NCI-H82 (cell line): Measurements from ENCODE around the gene RDH8.
"Not testable (repeated sequence)": the region's sequence is repeated elsewhere in the genome, so short reads cannot be mapped to it uniquely, and the experiment has no call there.

Source experiments
- DNase-seq: peaks from one replicate; lab custom pipeline; 2025; lab: John Stamatoyannopoulos, UW

Gene RDH8

DNA sequence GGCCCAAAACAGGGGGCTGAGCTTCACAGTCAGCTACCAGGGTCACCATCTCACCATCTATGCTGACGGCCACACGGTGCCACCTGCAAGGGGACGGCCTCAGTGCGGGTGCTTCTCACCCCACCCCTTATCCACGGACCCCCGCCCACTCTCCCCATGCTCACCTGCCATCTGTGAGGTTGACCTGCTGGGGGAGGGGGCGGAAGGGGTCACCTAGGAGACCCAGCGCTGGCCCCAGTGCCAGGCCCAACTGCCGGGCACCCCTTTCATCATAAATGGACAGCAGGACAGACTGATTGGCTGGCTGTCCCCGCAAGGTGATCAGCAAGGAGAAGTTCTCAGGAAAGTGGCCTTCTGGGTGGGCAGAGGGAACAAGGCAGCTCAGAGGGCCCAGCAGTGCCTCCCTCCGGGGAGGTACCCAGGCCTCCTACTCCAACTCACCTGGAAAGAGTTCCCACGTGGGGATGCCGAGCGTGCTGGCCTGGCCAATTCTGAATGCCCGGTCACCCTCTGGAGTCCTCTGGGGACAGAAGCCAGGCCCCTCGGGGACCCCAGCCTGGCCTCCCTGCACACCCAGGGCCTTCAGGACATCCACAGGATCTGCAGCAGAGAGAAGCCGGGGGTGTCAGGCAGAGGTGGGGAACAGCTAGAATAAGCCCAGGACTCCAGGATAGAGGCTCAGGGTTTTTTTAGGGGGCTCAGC is 7.5 kb upstream of the RDH8 start:
- DNase-seq = no peak

DNA sequence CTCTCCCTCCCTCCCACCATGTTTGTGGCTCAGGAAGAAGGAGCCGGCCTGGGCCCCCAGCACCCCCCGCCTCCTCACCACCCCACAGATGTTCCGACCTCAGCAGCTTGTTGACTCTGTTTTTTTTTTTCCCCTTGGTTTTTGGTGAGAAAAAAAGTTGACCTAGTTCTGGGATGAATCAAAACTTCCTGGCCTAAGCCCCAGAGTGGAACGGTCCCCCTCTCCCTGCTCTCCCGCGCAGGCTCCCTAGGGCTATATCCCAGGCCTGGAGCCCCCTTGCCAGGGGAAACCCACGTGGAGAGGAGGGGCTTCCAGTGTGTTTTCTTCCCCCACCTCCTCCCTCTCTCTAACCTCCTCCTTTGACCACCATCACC is 7.0 kb upstream of the RDH8 start:
- DNase-seq = no peak

DNA sequence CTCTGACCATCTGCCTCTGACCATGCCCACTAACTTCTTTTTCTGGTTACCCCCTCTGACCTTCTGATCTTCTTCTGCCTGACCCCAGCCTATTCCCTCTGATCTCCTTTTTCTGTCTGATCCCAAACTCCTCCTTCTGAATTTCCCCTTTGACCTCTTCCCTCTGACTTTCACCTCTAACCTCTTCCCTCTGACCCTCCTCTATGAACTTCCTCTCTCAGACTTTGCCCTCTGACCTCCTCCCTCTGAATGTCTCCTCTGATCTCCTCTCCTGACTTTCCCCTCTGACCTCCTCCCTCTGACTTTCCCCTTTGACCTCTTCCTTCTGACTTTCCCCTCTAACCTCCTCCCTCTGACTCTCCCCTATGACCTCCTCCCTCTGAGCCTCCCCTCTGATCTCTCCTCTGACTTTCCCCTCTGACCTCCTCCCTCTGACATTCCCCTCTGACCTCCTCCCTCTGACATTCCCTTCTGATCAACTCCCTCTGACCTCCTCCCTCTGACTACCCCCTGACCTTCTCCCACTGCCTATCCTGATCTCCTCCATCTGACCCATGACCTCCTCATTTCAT is 6.4 kb upstream of the RDH8 start:
- no peak for DNase-seq

DNA sequence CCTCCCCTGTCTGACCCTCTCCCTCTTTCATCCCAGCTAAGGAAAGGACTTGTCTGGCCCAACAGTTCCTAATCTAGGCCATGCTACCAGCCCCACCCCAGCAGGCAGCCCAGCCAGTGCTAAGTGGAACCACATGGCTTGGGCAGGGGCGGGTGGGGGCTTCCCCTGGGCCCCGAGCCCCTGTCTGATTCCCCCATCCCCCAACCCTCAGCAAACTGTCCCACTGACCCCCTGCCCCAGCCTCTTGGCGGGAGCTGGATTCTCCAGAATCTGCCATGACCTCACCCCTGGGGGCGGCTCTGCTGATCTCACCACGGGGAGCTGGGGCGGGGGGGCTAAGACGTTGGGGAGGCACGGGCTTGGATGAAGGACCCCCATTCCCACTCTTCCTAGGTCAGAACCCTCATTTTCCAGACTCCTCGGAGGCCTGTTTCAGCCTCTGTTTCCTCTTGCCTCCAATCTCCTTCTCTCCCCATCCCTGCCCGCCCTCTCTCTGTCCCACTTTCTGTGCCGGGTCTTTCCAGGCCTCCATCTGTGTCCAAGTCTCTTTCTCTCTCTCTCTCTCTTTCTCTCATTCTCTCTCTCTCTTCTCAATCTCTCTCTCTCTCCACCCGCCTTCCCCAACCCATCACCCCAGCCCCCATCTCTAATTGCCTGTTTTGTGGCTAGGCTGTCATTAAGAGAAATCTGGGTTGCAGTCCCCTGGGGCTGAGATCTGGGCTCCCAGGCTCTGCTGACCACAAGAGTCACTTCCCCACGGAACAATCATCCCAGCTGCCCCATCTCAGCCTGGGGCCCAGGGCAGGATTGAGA is 5.7 kb upstream of the RDH8 start:
- no peak for DNase-seq

DNA sequence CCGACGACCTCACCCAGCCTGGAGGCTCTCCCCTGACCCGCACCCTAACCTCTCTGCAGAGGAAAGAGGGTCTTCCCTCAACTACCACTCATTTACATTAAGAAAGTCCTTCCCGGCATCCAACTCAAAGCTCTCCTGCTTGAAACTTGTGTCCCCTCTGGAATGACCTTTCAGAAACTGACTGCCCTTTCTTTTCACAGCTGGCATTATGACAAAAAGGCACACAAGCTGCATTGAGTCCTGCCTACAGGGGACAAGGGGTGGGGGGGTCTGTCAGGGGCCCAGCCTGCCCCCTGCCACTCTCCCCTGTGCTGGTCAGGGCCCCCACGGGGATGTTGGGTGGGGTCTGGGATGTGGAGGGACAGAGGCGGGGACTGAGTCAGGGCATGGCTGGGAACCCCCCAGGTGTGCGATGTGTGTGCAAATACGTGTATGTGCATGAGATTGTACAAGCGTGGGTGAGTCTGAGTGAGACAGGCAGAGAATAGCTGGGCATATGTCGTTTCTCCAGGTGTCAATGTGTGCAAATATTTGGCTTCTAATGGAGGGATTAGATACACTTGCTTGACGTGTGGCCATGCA is 5.0 kb upstream of the RDH8 start:
- no peak for DNase-seq

- no peak for DNase-seq
These were observed 3.5 kb upstream of the RDH8 start for GRCh38 chr19:10009714-10010224.

- no peak for DNase-seq
These were observed 3.0 kb upstream of the RDH8 start, which contains the start of gene COL5A3 for GRCh38 chr19:10010247-10010691. Gene COL5A3, minus strand, starts transcription at chr19:10010504. Its CDS starts 119 bp downstream, at chr19:10010385.

GRCh38 chr19:10010939-10011338 is 2.3 kb upstream of the RDH8 start:
- no peak for DNase-seq

DNA sequence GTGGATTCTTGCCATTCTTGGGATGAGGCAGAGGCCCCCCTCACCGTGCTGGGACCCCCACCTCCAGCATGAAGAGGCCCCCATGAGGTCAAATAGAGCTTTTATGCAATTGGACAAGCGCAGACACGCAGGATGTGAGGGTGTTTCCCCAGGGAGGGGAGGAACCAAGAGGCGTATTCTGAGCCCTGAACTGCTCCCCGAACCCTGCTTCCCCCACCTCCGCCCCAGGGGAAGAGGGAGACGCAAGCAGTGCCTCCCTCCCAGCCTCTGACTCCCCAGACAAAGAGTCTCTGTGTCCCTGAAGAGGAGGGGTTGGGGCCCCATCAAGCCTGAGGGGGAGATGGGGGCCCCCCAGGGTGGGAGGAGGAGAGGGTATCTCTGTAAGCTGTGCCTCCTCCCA is 1.3 kb upstream of the RDH8 start:
- DNase-seq = no peak

- peak; percentile 70 for DNase-seq
These were observed 743 bp downstream of the RDH8 start for GRCh38 chr19:10013834-10014618.

DNA sequence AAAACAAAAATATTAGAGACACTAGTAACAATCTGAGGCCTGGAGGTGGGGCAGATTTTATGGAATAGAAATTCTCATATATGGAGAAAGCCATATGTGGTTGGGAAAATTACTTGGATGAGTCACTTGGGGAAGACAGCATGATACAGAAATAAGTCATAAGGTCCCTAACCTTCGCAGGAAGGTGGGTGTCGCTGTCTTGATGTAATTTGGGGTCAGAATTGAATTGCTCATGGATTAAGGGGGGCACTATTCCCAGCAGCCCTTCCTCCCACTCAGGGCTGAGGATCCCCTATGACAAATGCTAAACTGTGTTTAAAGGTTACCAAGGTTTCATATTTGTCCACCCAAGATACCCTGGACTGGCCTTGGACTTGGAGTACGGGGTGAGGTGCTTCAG is 5.0 kb downstream of the RDH8 start:
- no peak for DNase-seq

DNA sequence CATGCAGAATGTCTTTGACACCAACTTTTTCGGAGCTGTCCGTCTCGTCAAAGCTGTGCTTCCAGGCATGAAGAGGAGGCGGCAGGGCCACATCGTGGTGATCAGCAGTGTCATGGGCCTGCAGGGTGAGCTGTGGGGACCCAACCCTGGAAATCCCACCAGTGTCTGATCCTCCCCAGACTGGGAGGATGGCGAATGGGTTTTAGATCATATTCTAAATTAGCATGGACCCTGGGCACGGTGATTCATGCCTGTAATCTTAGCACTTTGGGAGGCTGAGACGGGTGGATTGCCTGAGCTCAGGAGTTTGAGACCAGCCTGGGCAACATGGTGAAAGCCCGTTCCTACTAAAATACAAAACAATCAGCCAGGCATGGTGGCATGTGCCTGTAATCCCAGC is 5.5 kb downstream of the RDH8 start:
- no peak for DNase-seq

DNA sequence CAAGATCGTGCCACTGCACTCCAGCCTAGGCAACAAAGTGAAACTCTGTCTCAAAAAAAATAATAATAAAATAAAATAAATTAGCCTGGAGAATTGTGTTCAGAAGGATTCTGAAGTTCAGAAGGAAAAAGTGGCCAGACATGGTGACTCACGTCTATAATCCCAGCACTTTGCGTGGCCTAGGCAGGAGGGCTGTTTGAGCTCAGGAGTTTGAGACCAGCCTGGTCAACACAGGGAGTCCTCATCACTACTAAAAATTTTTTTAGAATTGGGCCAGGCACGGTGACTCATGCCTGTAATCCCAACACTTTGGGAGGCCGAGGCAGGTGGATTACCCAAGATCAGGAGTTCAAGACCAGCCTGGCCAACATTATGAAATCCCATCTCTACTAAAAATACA is 6.0 kb downstream of the RDH8 start:
- DNase-seq = no peak

DNA sequence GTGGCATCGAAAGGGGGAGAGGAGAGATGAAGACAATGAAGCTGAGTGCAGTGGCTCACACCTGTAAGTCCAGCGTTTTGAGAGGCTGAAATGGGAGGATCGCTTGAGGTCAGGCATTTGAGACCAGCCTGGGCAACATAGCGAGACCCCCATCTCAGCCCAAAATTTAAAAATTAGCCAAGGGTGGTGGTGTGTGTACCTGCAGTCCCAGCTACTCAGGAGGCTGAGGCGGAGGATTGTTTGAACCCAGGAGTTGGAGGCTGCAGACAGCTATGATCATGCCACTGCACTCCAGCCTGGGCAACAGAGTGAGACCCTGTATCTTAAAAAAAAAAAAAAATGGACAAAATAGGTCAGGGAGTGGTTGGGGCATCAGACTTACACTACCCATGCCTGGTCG is 7.6 kb downstream of the RDH8 start:
- DNase-seq = no peak

GRCh38 chr19:10021446-10021845 is 8.2 kb downstream of the RDH8 start:
- DNase-seq = no peak

DNA sequence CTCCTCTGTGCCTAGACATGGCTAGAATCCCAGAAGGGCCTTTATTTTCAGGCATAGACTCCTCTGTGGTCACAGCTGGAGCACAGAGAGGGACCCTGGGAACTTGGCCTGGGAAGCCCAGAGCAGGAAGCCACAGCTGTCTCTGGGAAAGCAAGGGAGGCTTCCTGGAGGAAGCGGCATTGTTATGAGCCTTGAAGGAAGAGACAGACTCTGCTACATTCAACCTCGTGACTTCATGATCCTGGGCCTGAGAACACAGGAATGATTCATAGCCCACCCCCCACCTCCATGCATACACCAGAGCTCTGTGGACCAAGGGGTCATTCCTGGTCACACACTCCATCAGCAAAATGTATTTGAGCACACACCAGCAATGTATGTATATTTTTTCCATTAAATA is 8.6 kb downstream of the RDH8 start:
- no peak for DNase-seq

DNA sequence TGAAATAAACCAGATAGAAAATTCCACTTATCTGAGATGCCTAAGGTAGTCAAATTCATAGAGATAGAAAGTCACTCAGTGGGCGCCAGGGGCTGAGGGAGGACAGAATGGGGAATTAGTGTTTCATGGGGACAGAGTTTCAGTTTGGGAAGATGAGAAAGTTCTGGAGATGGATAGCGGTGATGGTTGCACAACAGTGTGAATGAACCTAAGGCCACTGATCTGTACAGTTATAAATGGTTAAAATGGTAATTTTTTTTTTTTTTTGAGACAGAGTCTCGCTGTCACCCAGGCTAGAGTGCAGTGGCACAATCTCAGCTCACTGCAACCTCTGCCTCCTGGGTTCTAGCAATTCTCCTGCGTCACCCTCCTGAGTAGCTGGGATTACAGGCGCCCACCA is 9.8 kb downstream of the RDH8 start:
- DNase-seq = not testable (repeated sequence)

DNA sequence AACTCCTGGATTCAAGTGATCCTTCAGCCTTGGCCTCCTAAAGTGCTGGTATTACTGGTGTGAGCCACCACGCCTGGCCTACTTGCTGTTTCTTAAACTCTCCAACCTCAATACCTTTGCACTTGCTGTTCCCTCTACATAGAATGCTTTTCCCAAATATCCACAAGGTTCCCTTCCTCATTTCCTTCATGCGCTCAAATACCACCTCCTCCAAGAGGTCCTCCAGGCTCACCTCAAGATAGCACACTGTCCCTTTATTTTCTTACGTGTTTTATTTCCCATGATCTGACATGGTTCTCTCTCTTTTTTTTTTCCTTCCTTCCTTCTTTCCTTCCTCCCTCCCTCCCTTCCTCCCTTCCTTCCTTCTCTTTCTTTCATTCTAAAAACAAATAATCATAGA is 13.5 kb downstream of the RDH8 start:
- no peak for DNase-seq

GRCh38 chr19:10027158-10027997 is 14.1 kb downstream of the RDH8 start:
- peak; percentile 92 for DNase-seq

- DNase-seq = no peak
These were observed 20.3 kb downstream of the RDH8 start for GRCh38 chr19:10033614-10034013.

DNA sequence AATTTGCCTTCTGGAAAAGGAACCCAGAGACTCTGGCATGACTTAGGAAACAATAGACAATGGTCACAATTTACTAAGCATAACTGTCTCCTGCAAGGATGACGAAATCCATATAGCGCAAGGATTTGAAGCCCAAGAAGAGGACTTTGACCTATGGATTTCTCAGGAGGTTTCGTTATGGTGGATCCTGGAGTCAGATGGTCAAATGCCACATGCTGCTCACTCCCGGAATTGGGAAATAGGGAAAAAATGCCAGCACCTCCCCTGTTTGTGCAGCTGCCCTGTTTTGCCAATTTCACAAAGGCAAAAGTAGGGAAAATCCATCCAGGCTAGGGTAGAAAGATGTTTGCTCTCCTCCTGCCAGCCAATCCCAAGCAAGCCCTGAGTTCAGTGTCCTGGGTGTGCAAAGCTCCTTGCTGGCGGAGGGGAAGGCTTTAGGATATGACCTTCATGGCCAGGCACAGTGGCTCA is 23.4 kb downstream of the RDH8 start:
- no peak for DNase-seq
